Measurements from ENCODE around the gene CSF3.

- no peak for TF ChIP-seq SUZ12 (IDR thresholded peaks at IDR 0.05; ENCODE audit: extremely low read depth, insufficient read depth, insufficient read length)
- no peak for TF ChIP-seq YY1 (IDR thresholded peaks at IDR 0.05; ENCODE audit: insufficient read depth, insufficient read length)
These were observed 20.8 kb upstream of the CSF3 start for GRCh38 chr17:39994448-39994847.

All from NT2/D1 (cell line).